ENCODE measurements around the gene ZNF581.

DNA sequence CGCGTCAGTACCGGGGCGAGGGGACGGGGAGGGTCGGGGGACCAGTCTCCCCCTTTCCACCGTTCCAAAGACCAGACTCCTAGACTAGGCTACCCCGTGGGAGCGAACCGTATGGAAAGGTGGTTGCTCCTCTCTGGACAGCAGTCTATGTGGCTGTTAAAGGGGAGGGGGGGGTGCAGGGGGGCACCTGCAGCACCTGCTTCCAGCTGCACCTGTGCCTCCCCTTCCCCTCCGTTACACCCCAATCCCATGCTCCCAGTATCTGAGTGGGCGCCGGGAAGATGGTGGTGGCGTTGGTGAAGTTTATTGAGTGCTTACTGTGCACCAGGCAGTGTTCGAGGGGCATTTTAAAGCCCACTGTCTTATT, 42.8 kb upstream of the ZNF581 start:
- TF ChIP-seq, protein P1, sequence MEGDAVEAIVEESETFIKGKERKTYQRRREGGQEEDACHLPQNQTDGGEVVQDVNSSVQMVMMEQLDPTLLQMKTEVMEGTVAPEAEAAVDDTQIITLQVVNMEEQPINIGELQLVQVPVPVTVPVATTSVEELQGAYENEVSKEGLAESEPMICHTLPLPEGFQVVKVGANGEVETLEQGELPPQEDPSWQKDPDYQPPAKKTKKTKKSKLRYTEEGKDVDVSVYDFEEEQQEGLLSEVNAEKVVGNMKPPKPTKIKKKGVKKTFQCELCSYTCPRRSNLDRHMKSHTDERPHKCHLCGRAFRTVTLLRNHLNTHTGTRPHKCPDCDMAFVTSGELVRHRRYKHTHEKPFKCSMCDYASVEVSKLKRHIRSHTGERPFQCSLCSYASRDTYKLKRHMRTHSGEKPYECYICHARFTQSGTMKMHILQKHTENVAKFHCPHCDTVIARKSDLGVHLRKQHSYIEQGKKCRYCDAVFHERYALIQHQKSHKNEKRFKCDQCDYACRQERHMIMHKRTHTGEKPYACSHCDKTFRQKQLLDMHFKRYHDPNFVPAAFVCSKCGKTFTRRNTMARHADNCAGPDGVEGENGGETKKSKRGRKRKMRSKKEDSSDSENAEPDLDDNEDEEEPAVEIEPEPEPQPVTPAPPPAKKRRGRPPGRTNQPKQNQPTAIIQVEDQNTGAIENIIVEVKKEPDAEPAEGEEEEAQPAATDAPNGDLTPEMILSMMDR (conservative IDR thresholded peaks at IDR 0.05; ENCODE audit: low read depth, low read length) = no peak
- no peak for TF ChIP-seq EZH2 (IDR thresholded peaks at IDR 0.05; ENCODE audit: borderline replicate concordance, low read depth, low read length, poor library complexity, severe bottlenecking)
